A549 treated with DMSO at 1 μM for 4 hours (cell line): Measurements from ENCODE around the gene SCN1A. TPM values are rescaled to one million over a fixed set of nuclear protein-coding genes. Genes with fewer than 3 reads are reported as not detected.

Source experiments
- total RNA-seq: library from RNA; stranded (reverse); fragments of 200-300 nt; extraction: Qiagen RNA extraction; gene quantifications from 5 replicates; pipeline ENCODE4 v1.2.3, GENCODE V29; 2022; ENCODE audit warnings: low read depth

SCN1A gene
- total RNA-seq: not detected in 5 replicates

DNA sequence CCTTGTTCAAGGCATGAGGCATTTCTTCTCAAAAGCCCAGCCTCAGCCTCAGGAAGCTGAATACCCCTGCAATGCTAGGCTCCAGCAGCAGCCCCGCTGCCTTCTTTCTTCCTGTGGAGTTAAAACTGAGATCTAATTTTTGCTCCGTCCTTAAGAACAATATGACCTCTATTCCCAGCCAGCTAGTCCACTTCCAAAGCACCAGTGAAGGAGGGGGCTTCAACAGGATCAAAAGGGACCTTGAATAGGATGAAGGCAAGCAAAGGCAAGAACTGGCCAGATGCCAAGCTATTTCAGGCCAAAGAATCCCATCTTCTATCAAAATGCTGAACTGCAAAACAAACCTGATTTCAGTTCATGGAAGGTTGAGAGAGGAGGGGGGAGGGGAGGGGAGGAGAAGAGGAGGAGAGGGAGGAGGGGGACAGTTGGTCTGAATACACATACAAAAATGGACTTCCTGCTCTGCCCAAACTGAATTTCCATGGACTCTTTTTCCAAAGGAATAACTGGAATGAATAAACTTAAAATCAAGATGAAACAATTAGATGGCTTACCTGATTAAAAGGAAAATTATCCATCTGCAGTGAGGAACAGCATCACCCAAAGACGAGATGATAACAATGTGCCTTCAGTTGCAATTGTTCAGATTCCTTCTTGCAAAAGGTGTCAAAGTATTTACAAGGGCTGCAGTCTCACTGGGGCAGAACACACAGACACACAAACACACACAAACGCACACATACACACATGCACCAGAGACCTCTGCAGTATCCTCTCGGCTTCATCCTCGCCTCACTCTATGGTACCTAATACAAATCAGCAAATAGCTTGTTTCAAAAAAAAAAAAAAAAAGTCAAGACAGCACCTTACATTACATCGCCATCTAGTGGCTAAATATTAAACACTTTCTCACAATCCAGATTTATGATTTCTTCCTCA, at the start of gene SCN1A:
Gene SCN1A (minus strand): TSS at position 804 of the 939 bp plus-strand sequence. CDS start 54,399 bp downstream, outside the sequence.

DNA sequence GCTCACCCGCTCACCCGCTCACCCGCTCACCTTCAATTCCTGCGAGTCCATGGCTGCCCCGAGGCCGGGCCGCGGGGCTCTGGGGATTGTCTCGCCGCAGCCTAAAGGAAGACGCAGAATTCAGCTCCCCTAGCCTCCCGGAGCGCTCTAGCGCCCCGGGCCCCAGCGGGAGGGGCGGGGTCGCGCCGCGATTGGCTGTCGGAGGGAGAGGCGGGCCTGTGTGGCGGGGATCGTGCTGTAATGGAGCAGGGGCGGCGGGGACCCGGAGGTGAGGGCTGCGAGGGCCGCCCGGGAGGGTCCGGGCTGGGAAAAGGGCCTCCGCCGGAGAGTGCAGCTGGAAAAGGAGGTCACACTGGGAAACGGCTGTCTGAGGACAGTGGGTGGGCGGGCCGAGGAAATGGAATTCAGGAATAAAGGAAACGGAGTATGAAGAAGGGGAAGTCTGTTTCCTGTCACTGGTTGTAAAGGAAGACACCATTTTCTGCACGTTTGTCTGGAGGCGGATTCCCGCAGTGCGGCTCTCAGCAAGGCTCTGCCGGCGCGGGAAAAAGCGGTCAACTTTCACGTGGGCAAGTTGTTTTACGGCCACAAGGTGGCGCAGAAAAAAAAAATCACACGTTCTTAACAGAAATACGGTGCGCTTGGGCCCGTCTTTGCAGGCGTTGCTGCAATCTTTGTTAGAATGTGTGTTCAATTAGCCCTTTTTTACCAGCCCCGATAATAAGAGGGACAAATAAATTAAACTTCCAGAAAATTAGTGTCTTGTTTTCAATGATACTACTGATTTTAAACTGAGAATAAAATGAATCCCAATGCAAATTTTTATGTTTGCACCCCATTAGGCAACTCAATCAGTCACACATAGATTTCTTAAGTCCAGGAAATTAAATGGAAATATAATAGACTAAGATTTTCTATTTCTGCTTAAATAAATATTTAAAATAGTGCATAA, 173.9 kb downstream of the SCN1A start, which contains the start of gene TTC21B:
Gene TTC21B (minus strand): TSS at position 122 of the 952 bp plus-strand sequence. CDS start 71 bp downstream, at position 51.

Other genes with a start within 250 kb of the SCN1A start
- 4.4 to 8.9 TPM (median 5.6 TPM) in 5 replicates for gene TTC21B, start 174.2 kb downstream of the SCN1A start, total RNA-seq
- 3.8 to 6.3 TPM (median 5.0 TPM) in 5 replicates for gene SCN9A, start 247.9 kb upstream of the SCN1A start, total RNA-seq